H1 (cell line): Measurements from ENCODE around the gene UHMK1. TPM values are rescaled to one million over a fixed set of nuclear protein-coding genes. Genes with fewer than 3 reads are reported as not detected.

Source experiments
- CHD1 ChIP-seq: IDR thresholded peaks from 2 replicates; pipeline ENCODE4 v1.6.1; 2012; ENCODE audit warnings: low read depth, low read length, improper control_type of control experiment
- RXRA ChIP-seq: IDR thresholded peaks from 2 replicates; pipeline ENCODE4 v1.6.1; 2011; ENCODE audit warnings: low read depth, mild to moderate bottlenecking, low read length, moderate library complexity; ENCODE audit not compliant: insufficient read depth
- USF2 ChIP-seq: IDR thresholded peaks from 2 replicates; pipeline ENCODE4 v1.6.1; 2011; ENCODE audit warnings: low read length, improper control_type of control experiment
- polyA plus RNA-seq, 7 experiments: library from polyadenylated mRNA; depleted of rRNA in 3 of 7; stranded (reverse) in 5 of 7; unstranded in 2 of 7; fragments of >200 nt in 5 of 7; fragments of 200-250 nt in 2 of 7; gene quantifications; 1 replicate in 5 of 7; 2 replicates in 1 of 7; 4 replicates in 1 of 7; pipeline versions ENCODE4 v1.2.1 to v1.2.3, GENCODE V29; 2011 to 2013; ENCODE audit warnings: missing spikeins in 2 of 7, mixed read lengths in 2 of 7
- total RNA-seq: library from RNA; stranded (reverse); fragmentation: NEBNext Ultra II Directional; extraction: Animal tissue kit (Norgen Biotek cat#: 25700); gene quantifications from 2 replicates; pipeline ENCODE4 v1.2.1, GENCODE V29; 2021

Gene UHMK1
- total and polyA plus RNA-seq, 2 of the 8 experiments (the other 6 are each of a cell fraction or from before 2014, with no cell fraction given) = 4.6 to 16.1 TPM

GRCh38 chr1:162561037-162561615 lies 63.5 kb downstream of the UHMK1 start (continued):
- TF ChIP-seq USF2 (no peak), CHD1 (no peak), RXRA (no peak)
